GM18858 (cell line): ENCODE results near the gene UBAC1.

Experiments used
- ATAC-seq: cut with Tn5 transposase; IDR thresholded peaks from one replicate; pipeline ENCODE4 v1.9.1; 2021; ENCODE audit not compliant: unreplicated experiment

Gene UBAC1

DNA sequence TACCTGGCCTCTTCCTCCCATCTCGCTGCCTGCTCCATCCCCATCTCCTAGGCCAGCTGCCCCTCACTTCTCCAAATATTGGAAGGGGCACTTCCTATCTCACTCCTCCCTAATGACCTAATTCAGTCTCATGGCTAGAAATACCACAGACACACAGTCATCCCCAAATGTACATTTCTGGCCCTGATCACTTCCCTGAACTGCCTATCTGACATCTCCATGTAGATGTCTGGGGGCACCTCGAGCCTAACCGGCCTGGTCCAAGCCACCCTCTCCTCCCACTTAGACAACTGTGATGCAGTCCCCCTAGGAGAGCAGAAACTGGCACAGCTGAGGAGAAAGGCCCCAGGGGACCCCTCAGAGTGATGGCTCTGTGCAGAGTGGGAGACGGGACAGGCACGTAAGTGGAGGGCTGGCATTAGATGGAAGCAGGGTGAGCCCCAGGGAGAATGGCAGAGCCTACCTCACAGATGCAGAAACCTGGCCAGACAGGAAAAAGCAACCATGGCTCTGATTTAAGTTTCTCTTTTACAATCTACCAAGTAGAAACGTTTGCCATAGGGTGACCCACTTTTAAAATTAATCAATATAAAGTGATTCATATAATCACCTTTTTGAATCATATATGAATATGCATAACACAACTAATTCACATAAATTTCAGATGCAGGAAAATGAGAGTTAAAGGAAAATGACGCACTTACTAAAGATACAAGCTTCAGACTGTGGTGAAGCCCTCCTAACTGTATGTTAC is 75.9 kb downstream of the UBAC1 start:
- ATAC-seq = no peak

DNA sequence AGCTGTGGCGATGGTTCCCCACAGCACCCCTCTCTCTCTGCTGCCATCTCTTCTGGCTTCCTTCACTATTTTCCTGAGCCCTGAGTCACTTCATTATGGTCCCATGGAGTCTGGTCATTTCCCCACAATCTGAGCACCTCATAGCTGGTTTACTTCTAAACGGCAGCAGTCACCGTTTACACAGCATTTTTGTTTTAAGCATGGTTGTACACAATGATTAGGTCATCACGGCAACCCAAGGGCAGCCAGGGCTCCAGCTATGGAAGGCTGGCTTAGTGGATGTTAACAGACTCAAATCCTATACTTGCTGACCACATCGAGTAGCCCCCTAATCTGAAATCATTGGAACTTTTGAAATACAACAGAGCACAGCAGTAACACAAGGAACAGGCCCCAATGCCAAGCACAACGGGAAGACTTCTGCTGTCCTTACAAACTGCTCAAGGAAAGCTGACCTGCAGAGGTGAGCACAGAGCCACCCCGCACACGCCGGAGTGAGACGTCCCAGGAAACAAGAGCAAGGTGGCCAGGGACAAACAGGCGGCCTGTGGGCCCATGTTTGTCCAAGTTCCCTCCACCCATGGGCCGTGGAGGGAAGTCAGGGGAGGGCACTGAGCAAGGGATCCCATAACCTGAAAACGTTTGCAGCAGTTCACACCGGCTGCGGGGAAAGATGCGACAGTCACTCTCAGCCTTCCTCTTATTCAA is 76.7 kb downstream of the UBAC1 start:
- ATAC-seq = no peak

DNA sequence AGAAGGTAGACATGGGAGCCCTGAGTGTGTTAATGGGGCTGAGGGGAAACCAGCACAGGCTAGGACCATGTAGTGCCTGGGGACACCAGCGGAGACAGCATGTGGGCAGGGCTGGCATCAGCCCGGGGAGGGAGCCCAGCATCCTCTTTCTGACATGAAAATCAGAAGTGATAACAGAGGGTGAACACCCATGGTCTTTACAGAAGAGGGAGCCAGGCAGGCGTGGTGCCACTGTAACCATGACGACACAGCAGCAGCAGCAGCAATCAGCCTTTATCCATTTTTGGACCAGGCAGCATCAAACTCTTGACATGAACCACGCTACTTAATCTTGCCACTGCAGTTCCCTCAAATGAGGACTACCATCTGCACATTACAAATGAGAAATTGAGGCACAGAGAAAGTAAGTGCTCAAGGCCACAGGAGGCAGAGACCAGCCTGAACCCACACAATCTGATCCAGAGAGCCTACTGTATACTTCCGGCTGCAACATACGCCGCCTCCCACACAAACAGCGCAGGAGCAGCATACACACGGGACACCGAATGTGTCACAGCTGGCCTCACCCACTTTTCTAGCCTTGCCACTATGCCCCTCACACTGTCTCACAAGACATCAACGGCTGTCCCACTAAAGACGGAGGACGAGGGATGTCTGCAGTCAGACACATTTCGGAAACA is 77.6 kb downstream of the UBAC1 start:
- no peak for ATAC-seq
